Measurements from ENCODE around the gene ADGRA1.

The ADGRA1 gene

DNA sequence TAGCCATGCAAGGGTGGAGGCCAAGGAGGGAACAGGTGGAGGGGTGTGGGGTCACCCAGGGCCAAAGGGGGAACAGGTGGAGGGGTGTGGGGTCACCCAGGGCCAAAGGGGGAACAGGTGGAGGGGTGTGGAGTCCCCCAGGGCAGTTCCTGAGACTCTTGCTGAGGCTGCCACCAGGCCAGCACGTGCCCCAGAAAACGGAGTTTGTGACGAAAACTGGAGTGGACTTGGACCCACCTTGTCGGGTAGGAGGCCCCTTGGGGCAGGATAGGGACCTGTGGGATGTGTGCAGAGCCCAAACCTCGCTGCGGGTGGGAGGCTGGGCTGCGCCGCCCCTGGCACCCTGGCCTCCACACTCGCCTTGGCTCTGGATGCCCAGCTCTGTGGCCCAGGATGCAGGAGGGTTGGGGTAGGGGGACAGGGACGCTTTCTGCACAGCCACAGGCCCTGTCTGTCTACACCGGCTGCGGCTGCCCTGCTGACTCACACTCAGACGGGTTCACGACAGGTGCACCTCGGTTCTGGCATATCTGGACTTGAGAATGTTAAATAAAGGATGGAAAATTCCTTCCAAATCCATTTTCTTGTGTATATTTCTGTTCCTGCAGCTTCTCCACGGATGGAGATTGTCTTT lies 562 bp upstream of the ADGRA1 start:
- POLR2A ChIA-PET (ENCODE audit: low non-redundant PET) = no interaction called here
- DNase-seq (ENCODE audit: low spot score) = no peak
- no peak for TF ChIP-seq CTCF (conservative IDR thresholded peaks at IDR 0.05; ENCODE audit: low read depth)

DNA sequence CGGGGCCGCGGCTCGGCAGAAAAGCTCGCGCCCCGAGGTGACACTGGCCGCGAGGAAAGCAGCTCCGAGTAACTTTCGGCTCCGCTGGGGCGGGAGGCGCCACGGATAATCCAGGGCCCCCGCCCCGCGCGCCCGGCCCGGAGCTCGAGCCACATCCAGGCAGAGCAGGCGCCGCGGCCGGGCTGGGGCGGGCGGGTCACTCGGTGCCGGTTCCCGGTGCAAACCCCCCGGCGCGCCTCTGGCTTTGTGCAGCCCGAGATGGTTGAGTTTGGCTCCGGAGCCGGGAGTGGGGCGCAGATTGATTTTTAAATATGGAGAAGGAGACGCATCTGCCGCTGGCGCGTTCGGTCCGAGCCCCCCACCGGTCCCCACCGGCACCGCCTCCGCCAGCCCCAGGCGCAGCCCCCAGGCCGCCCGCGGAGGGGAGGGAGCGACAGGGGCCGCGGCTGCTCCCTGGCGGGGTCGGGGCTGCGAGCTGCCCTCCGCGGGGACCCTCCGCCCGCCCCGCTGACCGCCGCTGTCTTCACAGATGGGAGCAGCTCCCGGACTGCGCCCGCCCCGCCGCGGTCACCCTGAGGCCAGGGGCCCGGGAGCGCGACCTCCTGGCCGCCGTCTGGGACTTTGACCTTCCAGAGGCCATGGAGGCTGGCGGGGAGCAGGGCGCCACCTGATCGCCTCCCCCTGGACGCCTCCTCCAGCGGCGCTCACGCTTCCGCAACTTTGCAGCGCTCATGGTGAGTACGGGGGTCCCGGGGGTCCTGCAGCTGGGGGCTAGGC lies 643 bp downstream of the ADGRA1 start:
- ChIA-PET POLR2A (ENCODE audit: low non-redundant PET) (no interaction called here), CTCF (no interaction called here)
- DNase-seq (ENCODE audit: low spot score) = no peak
- no peak overlapping the region for H3K27ac ChIP-seq
- no peak for TF ChIP-seq CTCF (conservative IDR thresholded peaks at IDR 0.05; ENCODE audit: low read depth)

More for the DNA sequence above, 562 bp upstream of the ADGRA1 start:
- no peak overlapping the region for H3K27ac ChIP-seq
- CTCF ChIA-PET = interaction anchor here (0.6 kb wide), 1 partner anchor 221 kb away, joined by 3 read pairs; no protein-coding TSS in a partner anchor

DNA sequence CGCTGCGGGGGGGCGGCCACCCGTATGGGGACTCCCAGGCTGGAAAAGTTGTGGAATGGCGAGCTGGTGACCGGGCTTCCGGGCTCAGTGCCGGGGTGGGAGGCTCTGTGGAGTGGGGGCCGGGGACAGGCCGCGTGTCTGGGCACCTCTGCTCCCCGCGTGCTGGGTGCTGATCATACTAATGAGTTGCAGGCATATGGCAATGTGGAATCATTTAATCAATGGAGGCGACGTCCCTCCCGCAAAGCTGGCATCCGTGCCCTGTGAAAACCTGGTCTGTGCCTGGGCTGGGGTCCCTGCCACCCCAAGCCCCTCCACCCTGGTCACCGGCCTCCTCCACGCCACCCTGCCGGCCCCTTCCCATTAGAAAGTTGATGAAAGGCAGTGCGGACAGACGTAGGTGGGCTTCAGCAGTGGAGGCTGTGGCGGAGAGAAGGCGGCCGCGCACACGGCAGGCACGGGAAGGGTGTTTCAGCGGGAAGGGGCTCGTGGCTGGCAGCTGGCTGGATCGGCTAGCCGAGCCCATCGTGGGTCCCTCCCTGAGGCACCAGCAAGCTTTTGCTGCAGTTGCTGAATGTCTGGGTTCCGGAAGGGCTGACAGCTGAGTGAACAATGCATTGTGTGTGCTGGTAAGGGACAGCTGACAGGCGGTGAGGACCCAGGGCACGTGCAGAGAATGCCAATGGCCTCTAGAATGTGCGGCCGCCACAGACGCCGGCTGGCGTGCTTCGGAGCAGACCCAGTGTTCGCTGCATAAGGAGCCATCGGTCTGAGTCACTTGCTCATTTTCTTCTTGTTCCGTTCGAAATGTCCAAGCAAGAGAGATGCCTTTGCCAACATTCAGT lies 1.5 kb downstream of the ADGRA1 start:
- ChIA-PET POLR2A (ENCODE audit: low non-redundant PET) (no interaction called here), CTCF (interaction anchor here (0.5 kb wide), 1 partner anchor 287 kb away, joined by 6 read pairs; no protein-coding TSS in a partner anchor)

DNA sequence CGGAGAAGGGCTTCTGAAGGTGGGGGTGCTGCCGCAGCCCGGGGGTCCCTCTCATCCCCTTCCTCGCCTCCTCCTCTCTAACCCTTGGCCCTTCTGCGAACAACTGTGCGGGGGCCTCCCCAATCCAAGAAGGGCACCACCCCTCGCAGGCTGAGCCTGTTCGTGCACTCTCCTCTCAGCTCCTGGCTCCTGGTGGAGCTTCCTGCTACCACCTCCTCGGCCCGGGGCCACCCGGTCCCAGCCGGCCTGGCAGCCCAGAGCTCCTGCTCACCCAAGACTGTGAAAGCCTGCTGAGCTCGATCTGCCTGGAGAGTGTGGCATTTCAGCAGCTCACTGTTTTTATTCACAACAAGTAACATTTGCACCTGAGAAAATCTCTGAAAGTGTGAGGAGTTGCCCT lies 2.4 kb downstream of the ADGRA1 start:
- no peak for TF ChIP-seq CTCF (conservative IDR thresholded peaks at IDR 0.05; ENCODE audit: low read depth)
- no peak for DNase-seq (ENCODE audit: low spot score)
- POLR2A ChIA-PET (ENCODE audit: low non-redundant PET) = no interaction called here
- no peak overlapping the region for H3K27ac ChIP-seq
- CTCF ChIA-PET = interaction anchor here (0.5 kb wide), 1 partner anchor 288 kb away, joined by 6 read pairs; no protein-coding TSS in a partner anchor

More for the DNA sequence above, 1.5 kb downstream of the ADGRA1 start:
- no peak for DNase-seq (ENCODE audit: low spot score)
- TF ChIP-seq CTCF (conservative IDR thresholded peaks at IDR 0.05; ENCODE audit: low read depth) = no peak
- H3K27ac ChIP-seq = no peak overlapping the region

DNA sequence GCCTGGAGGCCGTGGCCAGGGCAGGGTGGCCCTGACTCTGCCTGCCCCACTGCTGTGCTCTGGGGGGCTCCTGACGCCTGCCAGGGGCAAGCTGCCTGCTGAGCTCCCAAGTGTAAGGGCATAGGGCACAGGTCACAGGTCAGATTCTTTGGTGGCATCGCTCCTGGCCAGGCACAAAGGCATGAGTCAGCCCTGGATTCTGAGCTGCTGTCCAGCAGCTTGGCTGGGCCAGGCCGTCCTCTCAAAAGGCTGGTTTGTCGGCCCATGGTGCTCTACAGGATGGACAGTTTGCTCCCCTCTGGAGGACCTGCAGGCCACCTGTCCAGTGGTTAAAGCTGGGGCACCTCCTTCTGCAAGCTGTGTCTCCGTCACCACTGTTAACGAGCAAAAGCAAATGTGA lies 2.9 kb downstream of the ADGRA1 start:
- ChIA-PET POLR2A (ENCODE audit: low non-redundant PET) (no interaction called here), CTCF (no interaction called here)
- DNase-seq (ENCODE audit: low spot score) = no peak
- H3K27ac ChIP-seq = no peak overlapping the region
- TF ChIP-seq CTCF (conservative IDR thresholded peaks at IDR 0.05; ENCODE audit: low read depth) = no peak

DNA sequence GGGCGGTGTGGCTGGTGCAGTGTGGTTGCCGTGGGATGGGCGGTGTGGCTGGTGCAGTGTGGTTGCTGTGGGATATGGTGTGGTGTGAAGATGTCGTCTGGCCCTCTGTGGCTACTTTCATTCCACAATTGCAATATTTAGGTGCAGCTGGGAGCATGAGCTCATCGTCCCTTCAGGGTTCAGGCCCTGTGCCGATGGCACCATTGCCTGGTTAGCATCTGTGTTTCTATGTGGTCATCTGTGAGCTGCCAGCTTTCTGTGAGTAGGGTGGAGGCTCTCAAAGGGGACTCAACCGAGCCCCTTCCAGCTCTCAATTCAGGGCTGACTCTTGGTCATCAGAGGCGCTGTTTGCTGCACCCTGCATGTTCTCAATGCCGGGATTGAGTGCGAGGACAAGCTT lies 3.6 kb downstream of the ADGRA1 start:
- ChIA-PET POLR2A (ENCODE audit: low non-redundant PET) (no interaction called here), CTCF (no interaction called here)
- no peak for TF ChIP-seq CTCF (conservative IDR thresholded peaks at IDR 0.05; ENCODE audit: low read depth)
- DNase-seq (ENCODE audit: low spot score) = no peak
- H3K27ac ChIP-seq = no peak overlapping the region
